Measurements from ENCODE around the gene MUSTN1.

Gene MUSTN1

DNA sequence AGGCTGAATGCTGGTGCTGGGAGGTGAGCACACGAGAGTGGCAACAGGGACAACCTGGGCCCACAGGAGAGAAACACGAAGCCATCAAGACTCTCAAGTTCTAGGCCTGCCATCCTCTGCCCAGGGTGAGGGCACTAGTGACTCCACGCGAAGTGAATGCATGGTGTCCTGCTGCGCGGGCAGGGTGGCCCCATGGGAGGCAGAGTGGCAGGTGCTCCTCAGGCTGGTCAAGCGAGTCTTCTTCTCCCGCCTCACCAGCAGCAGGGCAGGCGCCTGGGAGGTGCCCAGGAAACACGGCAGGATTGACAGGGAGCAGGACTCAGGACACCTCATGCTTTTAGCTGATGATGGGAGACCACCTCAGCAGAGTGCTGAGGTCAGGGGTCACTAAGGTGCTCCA lies 35.7 kb upstream of the MUSTN1 start:
- TF ChIP-seq, protein P1, sequence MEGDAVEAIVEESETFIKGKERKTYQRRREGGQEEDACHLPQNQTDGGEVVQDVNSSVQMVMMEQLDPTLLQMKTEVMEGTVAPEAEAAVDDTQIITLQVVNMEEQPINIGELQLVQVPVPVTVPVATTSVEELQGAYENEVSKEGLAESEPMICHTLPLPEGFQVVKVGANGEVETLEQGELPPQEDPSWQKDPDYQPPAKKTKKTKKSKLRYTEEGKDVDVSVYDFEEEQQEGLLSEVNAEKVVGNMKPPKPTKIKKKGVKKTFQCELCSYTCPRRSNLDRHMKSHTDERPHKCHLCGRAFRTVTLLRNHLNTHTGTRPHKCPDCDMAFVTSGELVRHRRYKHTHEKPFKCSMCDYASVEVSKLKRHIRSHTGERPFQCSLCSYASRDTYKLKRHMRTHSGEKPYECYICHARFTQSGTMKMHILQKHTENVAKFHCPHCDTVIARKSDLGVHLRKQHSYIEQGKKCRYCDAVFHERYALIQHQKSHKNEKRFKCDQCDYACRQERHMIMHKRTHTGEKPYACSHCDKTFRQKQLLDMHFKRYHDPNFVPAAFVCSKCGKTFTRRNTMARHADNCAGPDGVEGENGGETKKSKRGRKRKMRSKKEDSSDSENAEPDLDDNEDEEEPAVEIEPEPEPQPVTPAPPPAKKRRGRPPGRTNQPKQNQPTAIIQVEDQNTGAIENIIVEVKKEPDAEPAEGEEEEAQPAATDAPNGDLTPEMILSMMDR (IDR thresholded peaks at IDR 0.05; ENCODE audit: insufficient read depth, missing control alignments), result no peak
- FAIRE-seq (no peak), DNase-seq (ENCODE audit: insufficient read length, low spot score) (no peak)

DNA sequence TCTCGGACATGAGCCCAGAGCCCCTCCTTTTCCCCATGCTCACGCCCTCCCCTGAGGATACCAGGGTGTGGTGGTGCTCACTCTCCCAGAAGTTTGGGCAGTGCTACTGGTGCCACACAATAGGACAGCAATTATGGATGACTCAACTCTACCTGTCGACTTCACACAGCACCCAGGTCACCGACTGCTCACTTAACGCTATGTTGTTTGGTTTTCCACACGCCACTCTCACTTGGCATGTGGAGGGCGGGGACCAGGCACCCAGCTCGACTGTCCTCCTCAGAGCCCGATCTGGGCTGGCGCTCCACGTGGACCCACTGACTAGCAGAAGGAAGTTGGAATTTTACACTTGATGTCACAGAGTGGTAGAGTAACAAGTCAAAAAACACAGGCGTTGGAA lies 31.6 kb upstream of the MUSTN1 start:
- DNase-seq (ENCODE audit: insufficient read length, low spot score) (no peak), FAIRE-seq (no peak)
- TF ChIP-seq, protein P1 (IDR thresholded peaks at IDR 0.05; ENCODE audit: insufficient read depth, missing control alignments), result no peak

DNA sequence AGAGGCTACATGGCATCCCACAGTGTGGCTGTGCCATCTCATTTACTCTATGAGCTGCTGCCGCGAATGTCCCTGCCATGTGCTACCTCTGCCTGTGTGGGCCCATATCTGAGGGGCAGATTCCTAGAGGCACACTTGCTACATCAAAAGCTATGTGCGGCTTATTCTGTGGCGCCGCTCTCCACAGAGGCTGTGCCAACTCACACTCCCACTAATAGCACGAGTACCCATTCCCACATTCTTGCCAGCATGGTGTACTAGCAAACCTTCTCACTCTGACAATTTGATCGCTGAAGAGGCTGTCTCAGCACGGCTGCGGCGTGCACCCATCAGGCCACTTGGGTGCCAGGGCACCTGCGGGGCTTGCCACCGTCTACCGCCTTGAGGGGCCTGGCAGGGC lies 31.2 kb upstream of the MUSTN1 start:
- FAIRE-seq (no peak), DNase-seq (ENCODE audit: insufficient read length, low spot score) (no peak)
- TF ChIP-seq, protein P1 (IDR thresholded peaks at IDR 0.05; ENCODE audit: insufficient read depth, missing control alignments), result no peak

DNA sequence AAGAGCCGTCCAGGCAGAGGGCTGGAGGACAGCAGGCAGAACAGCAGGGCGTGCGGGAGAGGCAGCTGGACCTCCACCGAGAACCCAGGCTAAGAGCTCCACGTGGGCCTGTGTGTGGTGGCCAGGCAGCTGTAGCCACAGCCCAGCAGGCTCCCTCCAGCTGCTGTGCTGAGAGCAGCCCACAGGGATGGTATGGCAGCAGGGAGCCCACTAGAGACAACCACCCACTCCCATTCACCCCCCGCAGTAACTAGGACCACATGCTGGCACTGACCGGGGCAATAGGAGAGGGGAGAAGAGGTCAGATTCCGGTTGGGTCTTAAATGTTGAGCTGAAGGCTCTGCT lies 25.6 kb upstream of the MUSTN1 start:
- FAIRE-seq, result no peak
- TF ChIP-seq, protein P1 (IDR thresholded peaks at IDR 0.05; ENCODE audit: insufficient read depth, missing control alignments), result no peak
- DNase-seq (ENCODE audit: insufficient read length, low spot score), result no peak

DNA sequence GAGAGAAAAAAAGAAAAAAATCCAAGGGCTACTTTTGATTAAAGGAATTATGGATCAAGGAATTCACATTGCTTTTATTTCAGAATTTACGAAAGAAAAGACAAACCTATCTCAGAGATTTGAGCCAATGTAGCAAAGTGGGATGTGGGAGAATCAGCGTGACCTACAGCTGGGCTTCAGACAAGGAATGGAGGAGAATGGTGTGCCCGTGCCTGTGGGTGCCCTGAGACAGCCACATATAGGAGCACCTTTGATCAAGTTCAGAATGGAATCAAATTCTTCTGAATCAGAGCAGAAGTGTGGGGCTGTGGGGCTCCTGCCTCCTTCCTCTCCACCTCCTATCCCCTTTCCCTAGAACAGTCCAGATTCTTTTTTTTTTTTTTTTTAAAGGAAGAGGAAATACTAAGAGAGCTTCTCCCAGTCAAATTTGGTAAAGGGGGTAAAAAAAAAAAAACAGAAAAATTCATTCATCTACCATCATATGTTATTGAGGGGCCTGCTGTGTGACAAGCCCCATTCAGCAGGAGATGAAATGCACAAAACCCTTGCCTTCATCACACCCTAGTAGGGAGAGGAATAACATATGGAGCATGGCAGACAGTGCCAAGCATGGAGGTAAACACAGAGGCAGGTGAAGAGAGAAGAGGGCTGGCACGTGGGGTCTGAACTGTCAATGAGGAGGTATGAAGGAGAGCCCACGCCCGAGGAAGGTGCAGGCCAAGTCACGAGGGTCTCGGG lies 25.0 kb upstream of the MUSTN1 start:
- TF ChIP-seq, protein P1 (IDR thresholded peaks at IDR 0.05; ENCODE audit: insufficient read depth, missing control alignments), result no peak
- DNase-seq (ENCODE audit: insufficient read length, low spot score), result no peak
- FAIRE-seq, result no peak

DNA sequence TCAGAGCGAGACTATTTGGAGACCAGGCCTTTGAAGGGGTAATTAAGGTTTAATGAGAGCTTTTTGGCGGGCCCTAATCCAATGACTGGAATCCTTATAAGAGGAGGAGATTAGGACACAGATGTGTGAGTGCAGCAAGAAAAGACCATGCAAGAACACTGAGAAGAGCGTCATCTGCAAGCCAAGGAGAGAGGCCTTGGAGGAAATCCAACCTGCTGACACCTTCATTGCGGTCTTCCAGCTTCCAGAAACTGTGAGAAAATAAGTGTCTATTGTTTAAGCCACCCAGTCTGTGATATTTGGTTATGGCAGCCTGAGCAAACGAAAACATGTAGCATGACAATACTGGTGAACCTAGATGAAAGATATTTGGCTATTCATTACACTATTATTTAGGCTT lies 23.0 kb upstream of the MUSTN1 start:
- DNase-seq (ENCODE audit: insufficient read length, low spot score), result no peak
- TF ChIP-seq, protein P1 (IDR thresholded peaks at IDR 0.05; ENCODE audit: insufficient read depth, missing control alignments), result no peak
- no peak for FAIRE-seq

DNA sequence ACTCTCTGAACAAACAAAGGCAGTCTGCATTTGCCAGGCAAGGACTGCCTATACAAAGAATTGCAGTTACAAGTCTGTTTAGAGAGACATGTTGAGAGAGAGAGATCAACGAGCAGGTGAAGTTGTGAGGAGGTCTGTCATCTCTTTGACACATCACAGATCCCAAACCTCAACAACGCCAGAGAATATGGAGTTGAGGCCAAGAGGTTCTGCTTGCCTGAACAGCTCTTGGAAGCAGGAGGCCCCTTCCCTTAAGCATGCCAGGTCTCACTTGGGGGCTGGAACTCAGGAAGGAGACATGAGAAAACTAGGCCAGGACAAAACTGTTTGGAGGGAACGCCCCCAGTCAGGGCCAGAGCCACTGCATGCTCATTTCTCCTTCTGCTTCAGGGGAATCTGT lies 22.3 kb upstream of the MUSTN1 start:
- DNase-seq (ENCODE audit: insufficient read length, low spot score) (no peak), FAIRE-seq (no peak)
- TF ChIP-seq, protein P1 (IDR thresholded peaks at IDR 0.05; ENCODE audit: insufficient read depth, missing control alignments), result no peak

Data from D721Med (cell line).